ENCODE measurements around the gene SH3BP5. TPM values are rescaled to one million over a fixed set of nuclear protein-coding genes. Genes with fewer than 3 reads are reported as not detected.

SH3BP5 gene
- total RNA-seq, 1 donor from 2014 or later: 10.5 TPM

DNA sequence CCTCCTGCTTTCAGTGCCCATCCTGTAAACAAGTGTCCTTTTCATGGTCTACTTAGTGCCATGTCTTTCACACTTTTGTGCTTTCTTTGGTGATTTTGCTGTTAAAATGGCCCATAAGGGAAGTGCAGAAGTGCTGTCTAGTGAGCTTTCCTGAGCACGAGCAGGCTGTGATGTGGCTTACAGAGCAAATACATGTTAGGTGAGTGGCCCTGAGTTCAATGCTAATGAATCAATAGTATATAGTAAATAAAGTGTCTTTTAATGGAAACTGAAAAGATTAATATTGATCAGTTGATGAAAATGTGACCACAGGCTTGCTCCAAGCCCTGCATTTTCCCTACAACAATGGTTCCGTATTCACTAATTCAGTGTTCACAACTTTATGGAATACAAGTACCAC, 5.7 kb downstream of the SH3BP5 start:
- DNase-seq (ENCODE audit: low spot score) (no peak), ATAC-seq (peak; percentile 3)

- DNase-seq (ENCODE audit: low spot score): peak; percentile 90
- ATAC-seq: peak; percentile 64
These were observed 6.3 kb downstream of the SH3BP5 start for GRCh38 chr3:15326037-15326436.

DNA sequence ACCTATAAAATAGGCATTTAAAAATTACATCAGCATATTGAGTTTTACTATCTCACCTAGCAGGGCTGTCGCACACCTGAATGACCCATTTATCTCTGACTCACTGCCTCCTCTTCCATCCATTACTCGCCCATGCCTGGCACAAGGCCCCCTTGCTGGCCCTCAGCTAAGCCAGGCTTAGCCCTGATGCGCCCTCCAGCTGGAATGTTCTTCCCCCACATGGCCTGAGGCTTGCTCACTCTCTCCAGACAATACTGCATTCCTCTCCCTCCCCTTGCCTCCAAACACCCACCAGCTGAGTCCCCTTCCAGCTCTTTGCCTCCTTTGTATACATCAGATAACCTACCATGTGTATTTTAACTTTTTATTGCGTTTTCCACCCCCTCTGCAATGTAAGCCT, 7.2 kb downstream of the SH3BP5 start:
- DNase-seq (ENCODE audit: low spot score): no peak
- no peak for ATAC-seq

- ATAC-seq: peak; percentile 65
- peak; percentile 93 for DNase-seq (ENCODE audit: low spot score)
These were observed 8.0 kb downstream of the SH3BP5 start for GRCh38 chr3:15324379-15324808.

DNA sequence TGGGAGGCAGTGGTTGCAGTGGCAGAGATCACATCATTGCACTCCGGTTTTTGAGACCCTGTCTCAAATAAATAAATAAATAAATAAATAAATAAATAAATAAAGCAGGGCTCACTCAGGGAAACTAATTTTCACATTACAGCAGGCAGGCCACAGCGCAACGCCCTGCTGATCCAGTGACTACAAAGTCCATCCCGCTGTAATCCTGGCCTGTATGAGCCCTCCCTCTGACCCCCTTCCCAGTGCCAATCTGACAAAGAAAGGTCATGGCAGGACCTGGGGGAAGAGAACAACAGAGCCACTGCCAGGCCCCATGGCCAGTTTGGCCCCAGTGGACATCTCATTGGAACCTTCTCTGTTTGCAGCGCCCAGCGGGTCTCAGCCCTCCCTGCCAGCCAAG, 9.3 kb downstream of the SH3BP5 start:
- peak; percentile 80 for ATAC-seq
- peak; percentile 91 for DNase-seq (ENCODE audit: low spot score)

DNA sequence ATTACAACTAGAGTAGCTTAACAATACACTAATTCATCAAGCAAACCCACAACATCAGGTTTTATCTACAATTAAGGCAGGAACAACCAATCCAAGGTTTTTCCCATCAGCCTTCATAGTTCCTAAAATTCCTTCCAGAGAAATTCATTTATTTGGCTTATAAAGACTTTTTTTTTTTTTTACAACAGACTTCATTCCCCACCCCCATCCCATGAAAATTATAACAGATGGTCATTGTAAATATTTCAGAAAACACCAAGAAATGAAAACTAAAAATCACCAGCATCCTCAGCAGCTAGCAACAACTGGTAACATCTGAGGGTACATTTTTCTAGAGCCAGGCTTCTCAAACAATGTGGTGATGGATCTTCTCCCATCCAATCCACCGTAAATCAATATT, 11.0 kb downstream of the SH3BP5 start:
- DNase-seq (ENCODE audit: low spot score): no peak
- ATAC-seq: no peak

GRCh38 chr3:15319575-15319974, 12.8 kb downstream of the SH3BP5 start:
- ATAC-seq (no peak), DNase-seq (ENCODE audit: low spot score) (no peak)

DNA sequence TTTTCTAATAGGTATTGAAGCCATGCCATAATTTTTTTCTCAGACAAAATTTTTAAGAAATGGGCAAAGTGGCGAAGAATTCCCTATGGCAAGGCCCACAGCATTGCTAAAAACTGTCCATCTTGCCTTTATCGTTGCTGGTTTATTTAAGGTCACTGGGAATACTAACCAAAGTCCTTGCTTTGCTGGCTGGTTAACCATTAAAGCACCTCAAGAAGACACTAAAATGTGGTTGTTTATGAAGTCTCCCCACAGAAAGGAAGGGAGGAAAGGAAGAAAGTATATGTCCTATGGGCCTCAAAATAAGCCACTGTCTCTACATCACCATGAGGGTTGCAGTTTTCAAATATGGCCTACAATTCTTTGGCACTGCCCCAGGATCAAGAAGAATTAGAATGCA, 13.2 kb downstream of the SH3BP5 start:
- ATAC-seq (no peak), DNase-seq (ENCODE audit: low spot score) (no peak)

- no peak for ATAC-seq
- no peak for DNase-seq (ENCODE audit: low spot score)
These were observed 13.7 kb downstream of the SH3BP5 start for GRCh38 chr3:15318661-15319060.

DNA sequence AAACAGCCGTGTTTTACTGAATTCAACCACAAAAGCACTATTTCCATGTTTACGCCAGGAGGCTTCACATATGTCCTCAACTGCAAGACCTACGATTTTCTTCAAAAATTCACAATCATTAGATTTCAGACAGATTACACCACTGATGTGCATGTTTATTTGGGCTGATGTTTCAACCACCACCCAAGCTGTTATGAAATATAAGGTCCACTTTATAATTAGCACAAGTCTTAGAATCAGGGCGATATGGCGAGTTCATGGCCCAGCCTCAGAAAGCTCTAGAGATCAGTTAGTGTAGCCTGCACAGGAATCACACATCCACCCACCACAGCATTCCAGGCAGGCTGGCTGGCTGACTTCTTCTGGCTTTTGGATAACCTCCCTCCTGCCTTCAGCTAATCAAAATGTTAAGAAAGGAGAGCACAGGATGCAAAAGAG, 15.4 kb downstream of the SH3BP5 start:
- DNase-seq (ENCODE audit: low spot score) (no peak), ATAC-seq (peak; percentile 11)

DNA sequence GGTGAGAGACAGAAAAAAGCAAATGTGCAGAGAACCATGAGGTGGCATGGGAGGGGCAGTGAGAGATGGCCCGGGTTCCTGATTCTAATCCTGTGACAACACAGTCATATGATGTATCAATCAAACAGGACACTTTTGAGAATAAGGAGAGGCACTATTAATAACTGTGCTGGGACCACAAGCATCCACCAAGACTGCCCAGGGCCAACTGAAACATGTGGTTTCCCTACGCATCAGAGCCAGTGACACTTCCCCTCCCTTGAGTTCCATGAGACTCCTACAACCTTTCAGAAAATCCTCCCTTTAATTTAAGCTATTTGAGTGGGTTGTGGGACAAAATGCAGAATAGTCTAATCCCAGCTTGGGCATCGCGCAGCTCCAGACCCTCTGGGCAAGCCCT, 17.4 kb downstream of the SH3BP5 start:
- no peak for DNase-seq (ENCODE audit: low spot score)
- no peak for ATAC-seq

DNA sequence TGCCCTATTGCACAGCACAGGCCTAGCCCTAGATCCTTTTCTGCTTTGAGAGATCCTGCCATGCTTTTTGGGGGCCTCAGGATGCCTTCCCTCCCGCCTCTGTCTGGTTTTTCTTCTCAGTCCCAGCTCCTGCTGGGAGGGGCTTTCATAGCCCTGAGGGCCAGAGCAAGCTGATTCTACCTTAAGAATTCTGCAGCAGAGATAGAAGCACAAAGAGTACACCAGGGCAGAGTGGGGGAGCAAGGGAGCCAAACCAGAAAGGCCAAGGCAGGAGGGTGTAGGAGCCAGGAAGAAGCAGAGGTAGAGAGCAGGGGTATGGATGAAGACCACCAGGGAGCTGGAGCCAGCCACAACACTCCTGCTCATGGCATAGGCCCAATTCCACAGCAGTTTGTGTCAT, 18.1 kb downstream of the SH3BP5 start:
- ATAC-seq (no peak), DNase-seq (ENCODE audit: low spot score) (no peak)

GRCh38 chr3:15313461-15313860, 18.9 kb downstream of the SH3BP5 start:
- DNase-seq (ENCODE audit: low spot score) (no peak), ATAC-seq (no peak)

DNA sequence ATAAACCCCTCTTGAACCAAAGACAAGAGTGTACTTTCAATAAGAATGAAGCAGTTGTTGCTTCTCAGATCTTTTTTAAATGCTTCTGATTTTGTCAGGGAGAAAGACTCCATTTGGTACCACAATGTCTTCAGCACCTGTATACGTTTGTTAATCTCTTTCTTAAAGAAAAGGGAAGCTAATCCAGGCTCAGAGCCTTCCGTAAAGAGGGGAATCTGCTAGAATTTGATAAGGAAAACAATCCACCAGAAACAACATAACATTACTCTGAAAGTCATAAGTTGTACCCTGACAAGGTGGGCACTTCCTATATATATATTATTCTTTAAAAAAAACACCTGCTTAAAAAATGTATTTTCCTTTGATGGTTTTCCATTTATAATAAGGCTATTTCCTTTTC, 19.8 kb downstream of the SH3BP5 start:
- ATAC-seq (no peak), DNase-seq (ENCODE audit: low spot score) (no peak)

DNA sequence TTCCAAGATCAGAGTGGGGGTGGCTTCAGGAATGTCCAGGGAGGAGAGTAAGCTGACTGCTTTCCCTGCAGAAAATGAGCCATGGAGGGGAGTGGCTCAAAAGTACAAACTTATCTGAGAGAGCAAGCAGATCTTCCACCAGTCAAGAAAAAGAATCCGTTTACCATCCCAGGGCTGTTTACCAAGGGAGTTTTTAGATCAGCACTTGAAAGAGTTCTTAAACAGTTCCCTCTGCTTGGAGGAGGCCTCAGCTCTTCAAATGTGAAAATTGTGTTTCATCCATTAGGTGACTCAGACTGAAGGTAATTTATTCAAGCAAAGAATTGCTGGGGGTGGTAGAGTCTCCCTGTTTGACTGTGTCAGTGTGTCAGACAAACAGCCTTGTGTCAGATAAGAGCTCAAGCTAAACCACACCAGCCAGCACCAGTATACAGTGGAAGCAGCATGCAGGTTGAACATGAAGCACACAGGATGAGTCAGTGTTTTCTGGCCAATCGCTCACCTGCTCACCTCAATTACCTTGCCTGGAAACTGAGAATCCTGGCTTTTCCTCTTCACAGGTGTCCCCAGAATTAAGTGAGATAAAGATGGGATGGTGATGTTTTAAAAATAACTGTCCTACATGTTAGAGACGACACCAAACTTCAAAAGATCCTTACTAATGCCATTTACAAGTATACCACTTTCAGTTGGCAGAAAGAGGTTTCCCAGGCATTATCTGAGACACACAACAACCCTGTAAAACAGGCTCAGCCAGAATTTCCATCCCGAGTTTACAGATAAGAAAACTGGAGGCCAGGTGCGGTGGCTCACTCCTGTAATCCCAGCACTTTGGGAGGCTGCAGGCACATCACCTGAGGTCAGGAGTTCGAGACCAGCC, 21.7 kb downstream of the SH3BP5 start:
- no peak for DNase-seq (ENCODE audit: low spot score)
- no peak for ATAC-seq

DNA sequence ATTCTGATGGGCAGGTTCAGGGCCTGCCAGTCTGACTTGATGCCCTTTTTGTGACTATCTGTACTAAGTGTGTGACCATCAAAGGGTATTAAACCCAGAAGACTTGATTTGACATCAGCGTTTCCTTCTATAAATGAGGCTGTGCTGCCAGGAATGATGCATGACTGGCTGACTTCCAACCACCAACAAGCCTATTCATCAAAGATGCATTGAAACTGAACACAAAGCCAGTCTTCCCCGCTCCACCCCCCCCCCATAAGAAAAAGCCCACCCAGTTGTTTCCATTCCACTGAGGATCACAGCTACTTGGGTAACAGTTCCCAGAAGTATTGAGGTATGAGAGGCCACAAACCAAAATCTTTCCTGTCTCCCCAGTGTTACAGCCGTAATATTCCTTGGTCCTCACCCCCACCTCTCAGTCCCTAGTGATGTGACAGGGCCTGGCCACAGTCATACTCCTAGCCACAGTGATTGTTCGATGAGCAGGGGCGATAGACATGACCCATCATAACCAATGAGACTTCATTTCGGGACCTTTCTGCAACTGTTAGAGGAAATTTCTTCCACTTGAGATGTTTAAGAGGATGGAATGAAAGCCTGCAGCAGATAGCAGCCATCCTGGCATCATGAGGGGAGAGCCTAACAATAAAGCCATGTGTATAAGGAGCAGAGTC, 22.6 kb downstream of the SH3BP5 start:
- no peak for ATAC-seq
- no peak for DNase-seq (ENCODE audit: low spot score)

DNA sequence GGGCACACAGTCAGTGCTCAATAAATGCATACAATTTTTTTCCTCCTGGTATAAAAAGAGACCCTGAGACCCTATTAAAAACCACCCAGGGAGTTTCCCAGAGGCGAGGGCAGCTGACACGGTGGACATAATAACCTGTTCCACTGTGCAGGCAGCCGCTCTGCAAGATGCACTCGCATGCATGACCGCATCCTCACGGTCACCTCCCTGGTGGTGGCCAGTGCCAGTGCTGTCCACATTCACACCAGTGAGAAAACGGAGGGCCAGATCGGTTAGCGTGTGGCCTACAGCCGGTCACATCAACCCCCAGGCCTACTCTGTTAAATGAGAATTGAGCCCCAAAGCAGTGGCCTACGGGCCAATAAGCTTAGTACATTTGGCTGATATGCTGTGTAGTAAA, 24.8 kb downstream of the SH3BP5 start:
- no peak for DNase-seq (ENCODE audit: low spot score)
- no peak for ATAC-seq

DNA sequence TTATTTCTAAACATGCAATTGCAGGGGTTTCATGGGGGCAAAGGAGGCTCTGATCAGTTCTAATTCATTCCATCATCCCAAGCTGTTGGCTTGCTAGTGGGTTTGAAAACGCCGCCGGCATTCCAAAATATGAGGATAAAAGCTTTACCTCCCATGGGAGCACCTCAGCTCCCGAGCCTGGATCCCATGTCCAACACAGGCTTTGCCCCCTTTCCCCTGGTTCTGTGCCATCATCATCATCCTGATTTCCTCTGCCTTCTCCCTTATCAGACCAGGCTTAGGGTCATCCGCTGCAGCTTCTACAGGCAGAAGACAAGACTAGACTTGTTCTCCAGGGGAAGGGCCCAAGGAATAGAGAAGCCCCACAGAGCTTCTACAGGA, 25.4 kb downstream of the SH3BP5 start:
- no peak for DNase-seq (ENCODE audit: low spot score)
- no peak for ATAC-seq

DNA sequence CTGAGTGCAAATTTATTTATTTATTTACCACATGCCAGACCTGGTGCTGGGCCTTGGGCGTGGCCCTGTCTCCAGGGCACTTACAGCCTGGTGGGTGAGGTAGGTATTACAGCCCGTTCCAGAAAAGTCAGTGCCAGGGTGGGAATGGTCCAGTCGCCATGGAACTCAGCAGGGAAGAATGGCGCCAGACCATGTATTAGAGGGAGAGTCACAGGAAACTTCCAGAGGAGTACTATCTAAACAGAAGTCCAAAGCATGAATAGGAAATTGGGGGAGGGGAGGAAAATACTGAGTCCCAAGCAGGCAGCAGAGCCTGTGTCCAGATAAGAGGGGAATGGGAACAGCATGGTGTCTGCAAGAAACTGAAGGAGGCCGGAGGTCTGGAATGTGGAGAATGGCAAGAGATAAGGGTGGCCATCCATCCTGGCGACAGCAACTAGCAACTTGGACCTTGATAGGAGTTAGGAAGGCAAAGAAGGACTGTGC, 27.0 kb downstream of the SH3BP5 start:
- ATAC-seq (peak; percentile 67), DNase-seq (ENCODE audit: low spot score) (no peak)

DNA sequence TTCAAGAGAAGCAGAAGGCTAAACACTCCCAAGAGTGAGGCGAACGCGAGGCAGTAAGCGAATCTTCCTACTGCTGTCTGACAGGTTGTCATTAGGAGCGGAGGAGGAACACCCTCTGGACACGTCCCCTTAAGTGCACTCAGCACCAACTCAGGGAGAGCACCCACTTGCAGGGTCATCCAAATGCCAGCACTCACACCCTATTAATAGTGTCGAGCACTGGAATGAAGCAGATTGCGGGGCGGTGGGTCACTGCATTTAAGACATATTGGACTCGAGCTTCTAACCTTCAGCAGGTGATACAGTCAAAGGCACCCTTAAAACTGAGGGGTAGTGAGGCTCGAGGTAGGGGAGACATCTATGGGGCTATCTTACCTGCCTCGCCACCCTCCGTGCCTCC, 28.7 kb downstream of the SH3BP5 start:
- DNase-seq (ENCODE audit: low spot score) (no peak), ATAC-seq (no peak)

- no peak for DNase-seq (ENCODE audit: low spot score)
- no peak for ATAC-seq
These were observed 29.2 kb downstream of the SH3BP5 start for GRCh38 chr3:15303216-15303615.

GRCh38 chr3:15301761-15302160, 30.6 kb downstream of the SH3BP5 start:
- no peak for DNase-seq (ENCODE audit: low spot score)
- no peak for ATAC-seq

All from left lobe of liver (tissue), 2 donors.